ENCODE results near the gene GPR37L1.

Gene GPR37L1

GRCh38 chr1:202130297-202130721, 7.6 kb downstream of the GPR37L1 start:
- H3K4me2 ChIP-seq (ENCODE audit: low read depth, low read length, poor library complexity, severe bottlenecking) = no peak overlapping the region
- H3K27ac ChIP-seq (ENCODE audit: low read depth, low read length) = no peak overlapping the region
- no peaks in the 10 kb centered on the region for H3K27me3 ChIP-seq (ENCODE audit: low read length)
- H3K9ac ChIP-seq (ENCODE audit: low read length) = no peak overlapping the region
- H3K36me3 ChIP-seq (ENCODE audit: low read length) = no peaks in the 10 kb centered on the region
- TF ChIP-seq, protein P1, sequence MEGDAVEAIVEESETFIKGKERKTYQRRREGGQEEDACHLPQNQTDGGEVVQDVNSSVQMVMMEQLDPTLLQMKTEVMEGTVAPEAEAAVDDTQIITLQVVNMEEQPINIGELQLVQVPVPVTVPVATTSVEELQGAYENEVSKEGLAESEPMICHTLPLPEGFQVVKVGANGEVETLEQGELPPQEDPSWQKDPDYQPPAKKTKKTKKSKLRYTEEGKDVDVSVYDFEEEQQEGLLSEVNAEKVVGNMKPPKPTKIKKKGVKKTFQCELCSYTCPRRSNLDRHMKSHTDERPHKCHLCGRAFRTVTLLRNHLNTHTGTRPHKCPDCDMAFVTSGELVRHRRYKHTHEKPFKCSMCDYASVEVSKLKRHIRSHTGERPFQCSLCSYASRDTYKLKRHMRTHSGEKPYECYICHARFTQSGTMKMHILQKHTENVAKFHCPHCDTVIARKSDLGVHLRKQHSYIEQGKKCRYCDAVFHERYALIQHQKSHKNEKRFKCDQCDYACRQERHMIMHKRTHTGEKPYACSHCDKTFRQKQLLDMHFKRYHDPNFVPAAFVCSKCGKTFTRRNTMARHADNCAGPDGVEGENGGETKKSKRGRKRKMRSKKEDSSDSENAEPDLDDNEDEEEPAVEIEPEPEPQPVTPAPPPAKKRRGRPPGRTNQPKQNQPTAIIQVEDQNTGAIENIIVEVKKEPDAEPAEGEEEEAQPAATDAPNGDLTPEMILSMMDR (IDR thresholded peaks at IDR 0.05; ENCODE audit: insufficient read depth, low read length, poor library complexity, severe bottlenecking) = no peak
- TF ChIP-seq EZH2phosphoT487 (conservative IDR thresholded peaks at IDR 0.05; ENCODE audit: low read length) = no peak
- no peak overlapping the region for H3K4me3 ChIP-seq (ENCODE audit: insufficient read depth, low read length, poor library complexity, severe bottlenecking)
- no peaks in the 10 kb centered on the region for H3F3A ChIP-seq (ENCODE audit: insufficient read depth)
- H3K9me2 ChIP-seq (replicated peaks; ENCODE audit: insufficient read depth, low read length) = no peaks in the 10 kb centered on the region
- no peaks in the 10 kb centered on the region for H3K79me2 ChIP-seq (ENCODE audit: insufficient read depth, low read length)
- H2AFZ ChIP-seq (ENCODE audit: low read depth, low read length, severe bottlenecking) = no peak overlapping the region
- H4K20me1 ChIP-seq (ENCODE audit: low read depth, low read length) = no peaks in the 10 kb centered on the region
- no peaks in the 10 kb centered on the region for H3K9me3 ChIP-seq (ENCODE audit: insufficient read depth, low read length)

DNA sequence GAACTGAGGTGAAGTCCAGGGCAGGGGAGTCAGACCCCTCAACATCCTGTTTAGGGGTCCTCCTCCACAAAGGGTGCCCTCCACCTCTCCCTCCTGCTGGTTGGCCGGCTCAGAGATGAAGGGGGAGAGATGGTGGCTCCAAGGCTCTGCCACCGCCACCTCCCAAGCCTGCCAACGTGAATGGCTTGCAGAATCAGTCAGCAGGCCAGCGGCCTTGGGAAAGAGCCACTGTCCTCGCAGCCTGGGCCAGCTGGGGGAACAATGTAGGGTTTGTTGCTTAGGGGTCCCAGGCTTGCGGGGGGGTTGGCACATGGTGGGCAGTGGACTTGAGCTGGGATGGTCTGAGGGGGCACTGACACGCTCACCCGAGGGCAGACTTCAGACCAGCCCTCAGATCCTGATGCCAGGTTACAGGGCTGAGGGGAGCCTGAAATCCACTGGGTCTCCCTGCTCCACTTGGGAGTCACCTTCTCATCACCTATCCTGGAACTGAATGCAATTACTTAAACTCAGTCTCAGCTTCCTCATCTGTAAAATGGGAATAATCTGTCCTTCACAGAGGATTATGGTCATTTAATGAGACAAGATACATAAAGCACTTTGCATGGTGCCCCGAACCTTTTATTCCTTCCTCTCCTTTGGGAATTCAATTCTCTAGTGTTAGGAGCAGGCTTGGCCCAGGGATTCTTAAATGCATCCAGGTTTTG, 8.3 kb downstream of the GPR37L1 start:
- no peaks in the 10 kb centered on the region for H3K36me3 ChIP-seq (ENCODE audit: low read length)
- no peak for TF ChIP-seq EZH2phosphoT487 (conservative IDR thresholded peaks at IDR 0.05; ENCODE audit: low read length)
- TF ChIP-seq, protein P1 (IDR thresholded peaks at IDR 0.05; ENCODE audit: insufficient read depth, low read length, poor library complexity, severe bottlenecking) = no peak
- no peak overlapping the region for H3K4me2 ChIP-seq (ENCODE audit: low read depth, low read length, poor library complexity, severe bottlenecking)
- no peak overlapping the region for H3K4me3 ChIP-seq (ENCODE audit: insufficient read depth, low read length, poor library complexity, severe bottlenecking)
- no peak overlapping the region for H2AFZ ChIP-seq (ENCODE audit: low read depth, low read length, severe bottlenecking)
- no peaks in the 10 kb centered on the region for H3F3A ChIP-seq (ENCODE audit: insufficient read depth)
- H3K9ac ChIP-seq (ENCODE audit: low read length) = no peak overlapping the region
- H3K79me2 ChIP-seq (ENCODE audit: insufficient read depth, low read length) = no peaks in the 10 kb centered on the region
- no peaks in the 10 kb centered on the region for H4K20me1 ChIP-seq (ENCODE audit: low read depth, low read length)
- no peaks in the 10 kb centered on the region for H3K27me3 ChIP-seq (ENCODE audit: low read length)
- no peaks in the 10 kb centered on the region for H3K9me2 ChIP-seq (replicated peaks; ENCODE audit: insufficient read depth, low read length)
- H3K27ac ChIP-seq (ENCODE audit: low read depth, low read length) = no peak overlapping the region
- H3K9me3 ChIP-seq (ENCODE audit: insufficient read depth, low read length) = no peaks in the 10 kb centered on the region

GRCh38 chr1:202131956-202132821, 9.5 kb downstream of the GPR37L1 start:
- Histone ChIP-seq H3K9me2 (replicated peaks; ENCODE audit: insufficient read depth, low read length) (no peaks in the 10 kb centered on the region), H3K9ac (ENCODE audit: low read length) (no peak overlapping the region)
- TF ChIP-seq EZH2phosphoT487 (conservative IDR thresholded peaks at IDR 0.05; ENCODE audit: low read length) = no peak
- TF ChIP-seq, protein P1 (IDR thresholded peaks at IDR 0.05; ENCODE audit: insufficient read depth, low read length, poor library complexity, severe bottlenecking) = no peak

More at GRCh38 chr1:202131956-202132821, 9.5 kb downstream of the GPR37L1 start:
- Histone ChIP-seq H3K4me2 (ENCODE audit: low read depth, low read length, poor library complexity, severe bottlenecking) (no peak overlapping the region), H3K79me2 (ENCODE audit: insufficient read depth, low read length) (no peaks in the 10 kb centered on the region), H3K9me3 (ENCODE audit: insufficient read depth, low read length) (no peaks in the 10 kb centered on the region), H3K4me3 (ENCODE audit: insufficient read depth, low read length, poor library complexity, severe bottlenecking) (no peak overlapping the region), H2AFZ (ENCODE audit: low read depth, low read length, severe bottlenecking) (no peak overlapping the region), H3F3A (ENCODE audit: insufficient read depth) (no peaks in the 10 kb centered on the region), H3K27ac (ENCODE audit: low read depth, low read length) (no peak overlapping the region), H3K36me3 (ENCODE audit: low read length) (no peaks in the 10 kb centered on the region), H4K20me1 (ENCODE audit: low read depth, low read length) (no peaks in the 10 kb centered on the region), H3K27me3 (ENCODE audit: low read length) (no peaks in the 10 kb centered on the region)

Measured in SU-DHL-6 (cell line).